ENCODE data around the gene PRH1.

DNA sequence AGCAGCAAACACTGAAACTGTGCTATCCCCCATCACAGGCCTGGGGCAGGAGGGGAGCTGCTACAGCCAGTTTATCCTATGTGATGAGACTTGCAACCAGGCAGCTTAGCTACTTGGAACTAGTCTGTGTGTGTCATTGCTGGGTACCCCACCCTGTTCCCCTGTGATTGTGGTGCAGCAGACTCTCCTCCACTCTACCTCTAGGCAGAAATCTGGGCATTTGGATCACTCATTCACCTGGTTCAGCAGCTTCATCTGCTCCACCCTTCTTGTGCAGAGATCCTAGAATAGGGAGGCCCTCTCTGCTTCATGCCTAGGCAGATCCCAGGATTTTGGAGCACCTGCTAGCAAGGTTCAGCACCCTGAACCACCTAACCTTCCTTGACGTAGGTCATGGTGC is 16.5 kb upstream of the PRH1 start:
- TF ChIP-seq POLR2AphosphoS5 (IDR thresholded peaks at IDR 0.05; ENCODE audit: low read depth, low read length), result no peak
- TF ChIP-seq TAF1 (IDR thresholded peaks at IDR 0.05; ENCODE audit: low read depth, low read length), result no peak
- no peak for TF ChIP-seq POLR2A (IDR thresholded peaks at IDR 0.05; ENCODE audit: low read depth, low read length)
- TF ChIP-seq PAX5 (IDR thresholded peaks at IDR 0.05; ENCODE audit: insufficient read depth, low read length, severe bottlenecking), result no peak
- TF ChIP-seq SPI1 (IDR thresholded peaks at IDR 0.05; ENCODE audit: low read depth, low read length), result no peak
- no peak for TF ChIP-seq POU2F2 (IDR thresholded peaks at IDR 0.05; ENCODE audit: low read depth, low read length)

Data from GM12891 (cell line).